Keratinocyte (primary cell): ENCODE measurements around the gene CAPN1. TPM values are rescaled to one million over a fixed set of nuclear protein-coding genes. Genes with fewer than 3 reads are reported as not detected.
A peak's percentile ranks its signal among the peaks of the same experiment; 100 is the strongest.

ENCODE experiments used
- DNase-seq: peaks from one replicate; pipeline ENCODE4 v3.0.0-alpha.2; 2011; ENCODE audit warnings: low read depth, missing footprints, low spot score
- FAIRE-seq: peaks from 2 replicates; lab custom pipeline; 2011; peaks lifted over from hg19 to GRCh38; lab: Jason Lieb, UNC
- H2AFZ ChIP-seq: 2 replicates; pipeline ENCODE4 v1.6.0; 2012; ENCODE audit warnings: low read length, control low read depth, inconsistent platforms; ENCODE audit not compliant: control insufficient read depth
- H3K27ac ChIP-seq: 2 replicates; pipeline ENCODE4 v1.5.1; 2011; ENCODE audit warnings: low read length; ENCODE audit not compliant: control insufficient read depth, insufficient read depth
- H3K27me3 ChIP-seq: 3 replicates; pipeline ENCODE4 v1.6.0; 2011; ENCODE audit warnings: low read length; ENCODE audit not compliant: control insufficient read depth, insufficient read depth; ENCODE audit errors: extremely low read depth
- H3K36me3 ChIP-seq, 2 experiments: 2 replicates in 1 of 2; 3 replicates in 1 of 2; pipeline ENCODE4 v1.5.1; 2011; ENCODE audit warnings: low read length in 2 of 2, mild to moderate bottlenecking in 1 of 2; ENCODE audit not compliant: control insufficient read depth in 2 of 2, insufficient read depth in 2 of 2; ENCODE audit errors: extremely low read depth in 1 of 2
- H3K4me1 ChIP-seq: 3 replicates; pipeline ENCODE4 v1.5.1; 2011; ENCODE audit warnings: low read length; ENCODE audit not compliant: control insufficient read depth, insufficient read depth; ENCODE audit errors: extremely low read depth
- H3K4me2 ChIP-seq: 3 replicates; pipeline ENCODE4 v1.6.0; 2011; ENCODE audit warnings: low read depth, low read length; ENCODE audit not compliant: control insufficient read depth, insufficient read depth; ENCODE audit errors: extremely low read depth
- H3K4me3 ChIP-seq, 3 experiments: fragments of 200-600 bp in 1 of 3; sonication (generic) in 1 of 3; 2 replicates in 2 of 3; 3 replicates in 1 of 3; pipeline ENCODE4 v1.5.1; 2011 to 2016; ENCODE audit warnings: low read length in 3 of 3, mild to moderate bottlenecking in 3 of 3, control low read depth in 2 of 3, inconsistent platforms in 1 of 3, low read depth in 1 of 3, mixed read lengths in 1 of 3, mixed run types in 1 of 3, moderate library complexity in 1 of 3; ENCODE audit not compliant: control insufficient read depth in 2 of 3, insufficient read depth in 2 of 3; ENCODE audit errors: extremely low read depth in 1 of 3
- H3K79me2 ChIP-seq: 2 replicates; pipeline ENCODE4 v1.6.0; 2012; ENCODE audit warnings: low read length; ENCODE audit not compliant: control insufficient read depth, insufficient read depth
- H3K9ac ChIP-seq: 3 replicates; pipeline ENCODE4 v1.6.0; 2011; ENCODE audit warnings: low read length; ENCODE audit not compliant: control insufficient read depth, insufficient read depth; ENCODE audit errors: extremely low read depth
- H3K9me1 ChIP-seq: 3 replicates; pipeline ENCODE4 v1.6.0; 2011; ENCODE audit warnings: low read length; ENCODE audit not compliant: control insufficient read depth, insufficient read depth; ENCODE audit errors: extremely low read depth
- H3K9me3 ChIP-seq: 2 replicates; pipeline ENCODE4 v1.5.1; 2012; ENCODE audit warnings: low read depth, low read length; ENCODE audit not compliant: control insufficient read depth
- H4K20me1 ChIP-seq: 3 replicates; pipeline ENCODE4 v1.6.0; 2011; ENCODE audit warnings: low read length; ENCODE audit not compliant: control insufficient read depth, insufficient read depth; ENCODE audit errors: extremely low read depth
- CTCF ChIP-seq, 3 experiments: IDR thresholded peaks in 1 of 3; conservative IDR thresholded peaks in 1 of 3; optimal IDR thresholded peaks in 1 of 3; 2 replicates in 2 of 3; 3 replicates in 1 of 3; pipeline versions ENCODE3 to v1.5.1; 2011; ENCODE audit warnings: low read length in 3 of 3, mild to moderate bottlenecking in 3 of 3, moderate library complexity in 2 of 3, control low read depth in 1 of 3, inconsistent platforms in 1 of 3; ENCODE audit not compliant: insufficient read depth in 2 of 3; ENCODE audit errors: extremely low read depth in 1 of 3
- EZH2 ChIP-seq: IDR thresholded peaks from one replicate; pipeline ENCODE4 v1.6.1; 2012; ENCODE audit warnings: inconsistent platforms, mild to moderate bottlenecking, low read length, moderate library complexity
- dilution Hi-C: fragments of 300-500 bp; cut with MboI; formaldehyde crosslinking; loops from one replicate; pipeline ENCODE4 v1.7.0; 2020; ENCODE audit warnings: low sequenced_read_pairs; ENCODE audit not compliant: extremely low pct_ligation_motif_present
- polyA plus RNA-seq, 5 experiments: library from polyadenylated mRNA; depleted of rRNA in 3 of 5; stranded (reverse) in 3 of 5; stranded (forward) in 1 of 5; unstranded in 1 of 5; fragments of >200 nt; gene quantifications; 1 replicate in 1 of 5; 2 replicates in 3 of 5; 3 replicates in 1 of 5; pipeline versions ENCODE4 v1.2.1 to v1.2.3, GENCODE V29; 2011 to 2012; ENCODE audit warnings: missing spikeins in 2 of 5, low read depth in 1 of 5, low replicate concordance in 1 of 5

Gene CAPN1
- polyA plus RNA-seq, 1 donor (not counting 4 experiments of a cell fraction or from before 2014, with no cell fraction given), result 250 TPM

- Histone ChIP-seq H3K36me3 (peaks cover 0 to 18% of the 10 kb centered on the region in 2 experiments), H3K9me1 (no peaks in the 10 kb centered on the region), H3K27ac (no peak overlapping the region), H3K9me3 (no peaks in the 10 kb centered on the region), H2AFZ (no peak overlapping the region), H3K79me2 (no peaks in the 10 kb centered on the region), H3K9ac (no peak overlapping the region), H3K4me1 (peaks cover 14% of the 10 kb centered on the region), H3K27me3 (no peaks in the 10 kb centered on the region), H3K4me2 (no peak overlapping the region), H3K4me3 (no peak overlapping the region), H4K20me1 (no peaks in the 10 kb centered on the region)
- TF ChIP-seq EZH2 (no peak), CTCF (optimal IDR thresholded peaks at IDR 0.05 in 1 of 3, IDR thresholded peaks at IDR 0.05 in 1 of 3, conservative IDR thresholded peaks at IDR 0.05 in 1 of 3; ENCODE audit: extremely low read depth in 1 of 3, insufficient read depth in 2 of 3, low read length in 3 of 3) (no peak)
- DNase-seq (no peak), FAIRE-seq (no peak)
- dilution Hi-C loops, result no loop called here
These were observed 41.3 kb downstream of the CAPN1 start for GRCh38 chr11:65223011-65223410.

GRCh38 chr11:65224930-65225278 lies 43.2 kb downstream of the CAPN1 start:
- DNase-seq, result no peak
- Histone ChIP-seq H3K27me3 (no peaks in the 10 kb centered on the region), H3K4me3 (peak overlapping the region in 1 of 3 experiments; percentile 58), H3K9ac (peak overlapping the region; percentile 65), H3K4me1 (peaks cover 14% of the 10 kb centered on the region), H3K9me1 (no peaks in the 10 kb centered on the region), H3K36me3 (peaks cover 0 to 24% of the 10 kb centered on the region in 2 experiments), H3K27ac (peak overlapping the region; percentile 75), H3K79me2 (no peaks in the 10 kb centered on the region), H2AFZ (peak overlapping the region; percentile 79), H4K20me1 (no peaks in the 10 kb centered on the region), H3K9me3 (no peaks in the 10 kb centered on the region), H3K4me2 (peak overlapping the region; percentile 91)
- FAIRE-seq, result no peak
- no peak for TF ChIP-seq EZH2
- TF ChIP-seq CTCF (optimal IDR thresholded peaks at IDR 0.05 in 1 of 3, IDR thresholded peaks at IDR 0.05 in 1 of 3, conservative IDR thresholded peaks at IDR 0.05 in 1 of 3; ENCODE audit: extremely low read depth in 1 of 3, insufficient read depth in 2 of 3, low read length in 3 of 3), result no peak
- dilution Hi-C loops, result no loop called here
